H9 (cell line): ENCODE results near the gene KCNMB2. TPM values are rescaled to one million over a fixed set of nuclear protein-coding genes. Genes with fewer than 3 reads are reported as not detected.

ENCODE experiments used
- DNase-seq: peaks from one replicate; pipeline ENCODE4 v3.0.0-alpha.2; 2017
- H2AFZ ChIP-seq: one replicate; pipeline ENCODE4 v1.6.1; 2013; ENCODE audit warnings: mild to moderate bottlenecking, low read length, control low read depth, moderate library complexity
- H2AK5ac ChIP-seq: 2 replicates; pipeline ENCODE4 v1.6.1; 2013; ENCODE audit warnings: low read length, control low read depth, mixed read lengths; ENCODE audit not compliant: insufficient read length
- H2BK120ac ChIP-seq: one replicate; pipeline ENCODE4 v1.6.1; 2013; ENCODE audit warnings: low read depth, mild to moderate bottlenecking, low read length, control low read depth, inconsistent platforms; ENCODE audit not compliant: poor library complexity, severe bottlenecking
- H2BK12ac ChIP-seq: 2 replicates; pipeline ENCODE4 v1.6.1; 2013; ENCODE audit warnings: low read length, control low read depth, mixed read lengths, low read depth; ENCODE audit not compliant: insufficient read length
- H2BK15ac ChIP-seq: 2 replicates; pipeline ENCODE4 v1.6.1; 2013; ENCODE audit warnings: low read depth, low read length, control low read depth
- H2BK20ac ChIP-seq: one replicate; pipeline ENCODE4 v1.6.1; 2013; ENCODE audit warnings: low read depth, mild to moderate bottlenecking, low read length, control low read depth, inconsistent platforms; ENCODE audit not compliant: poor library complexity, severe bottlenecking
- H2BK5ac ChIP-seq: 2 replicates; pipeline ENCODE4 v1.6.1; 2013; ENCODE audit warnings: low read length, control low read depth, mixed read lengths; ENCODE audit not compliant: insufficient read length
- H3K14ac ChIP-seq: 2 replicates; pipeline ENCODE4 v1.6.1; 2013; ENCODE audit warnings: low read length, control low read depth; ENCODE audit not compliant: insufficient read depth
- H3K18ac ChIP-seq: 2 replicates; pipeline ENCODE4 v1.6.1; 2013; ENCODE audit warnings: low read depth, mild to moderate bottlenecking, mixed read lengths, low read length, control low read depth; ENCODE audit not compliant: insufficient read length
- H3K23ac ChIP-seq: 2 replicates; pipeline ENCODE4 v1.6.1; 2013; ENCODE audit warnings: low read length, control low read depth, mixed read lengths, low read depth; ENCODE audit not compliant: insufficient read length
- H3K23me2 ChIP-seq: 2 replicates; pipeline ENCODE4 v1.6.1; 2013; ENCODE audit warnings: low read depth, mild to moderate bottlenecking, mixed read lengths, low read length, control low read depth; ENCODE audit not compliant: insufficient read length, poor library complexity, severe bottlenecking
- H3K27ac ChIP-seq: 2 replicates; pipeline ENCODE4 v1.5.1; 2013; ENCODE audit warnings: low read length, control low read depth, mixed read lengths, low read depth; ENCODE audit not compliant: insufficient read length
- H3K27me3 ChIP-seq: 2 replicates; pipeline ENCODE4 v1.6.1; 2013; ENCODE audit warnings: low read length, control low read depth, inconsistent platforms; ENCODE audit not compliant: insufficient read depth
- H3K4ac ChIP-seq: 2 replicates; pipeline ENCODE4 v1.6.1; 2013; ENCODE audit warnings: low read depth, mild to moderate bottlenecking, control low read depth, inconsistent platforms, low read length, moderate library complexity
- H3K4me1 ChIP-seq: 2 replicates; pipeline ENCODE4 v1.6.1; 2013; ENCODE audit warnings: low read length, control low read depth, inconsistent platforms; ENCODE audit not compliant: insufficient read depth
- H3K4me2 ChIP-seq: 2 replicates; pipeline ENCODE4 v1.6.1; 2013; ENCODE audit warnings: low read length, control low read depth, mixed read lengths; ENCODE audit not compliant: insufficient read length, insufficient read depth
- H3K56ac ChIP-seq: 2 replicates; pipeline ENCODE4 v1.6.1; 2013; ENCODE audit warnings: low read depth, mild to moderate bottlenecking, mixed read lengths, low read length, control low read depth; ENCODE audit not compliant: insufficient read length
- H3K79me1 ChIP-seq: 2 replicates; pipeline ENCODE4 v1.6.1; 2013; ENCODE audit warnings: low read depth, mild to moderate bottlenecking, moderate library complexity, low read length, control low read depth, inconsistent platforms; ENCODE audit not compliant: insufficient read depth, poor library complexity, severe bottlenecking
- H3K79me2 ChIP-seq: 2 replicates; pipeline ENCODE4 v1.6.1; 2013; ENCODE audit warnings: low read length, control low read depth, inconsistent platforms; ENCODE audit not compliant: insufficient read depth
- H3K9ac ChIP-seq: 2 replicates; pipeline ENCODE4 v1.6.1; 2013; ENCODE audit warnings: low read length, control low read depth, mixed read lengths; ENCODE audit not compliant: insufficient read length; ENCODE audit errors: extremely low read depth
- H3K9me3 ChIP-seq: one replicate; pipeline ENCODE4 v1.6.1; 2013; ENCODE audit warnings: low read depth, low read length, inconsistent platforms; ENCODE audit not compliant: control insufficient read depth
- H3T11ph ChIP-seq: one replicate; pipeline ENCODE4 v1.6.1; 2013; ENCODE audit warnings: mild to moderate bottlenecking, low read length, control low read depth, inconsistent platforms
- H4K20me1 ChIP-seq: one replicate; pipeline ENCODE4 v1.6.1; 2013; ENCODE audit not compliant: control insufficient read depth, insufficient read length, insufficient read depth
- H4K5ac ChIP-seq: 2 replicates; pipeline ENCODE4 v1.6.1; 2013; ENCODE audit warnings: low read depth, mild to moderate bottlenecking, mixed read lengths, low read length, control low read depth; ENCODE audit not compliant: insufficient read length
- H4K8ac ChIP-seq: replicated peaks from 2 replicates; pipeline ENCODE4 v1.6.1; 2013; ENCODE audit warnings: low read length, control low read depth, mixed read lengths, low read depth; ENCODE audit not compliant: insufficient read length
- H4K91ac ChIP-seq: 2 replicates; pipeline ENCODE4 v1.6.1; 2013; ENCODE audit warnings: low read depth, mild to moderate bottlenecking, moderate library complexity, mixed read lengths, low read length, control low read depth; ENCODE audit not compliant: insufficient read length
- H3K27ac Mint-ChIP-seq, 3 experiments: 2 replicates in 2 of 3; 3 replicates in 1 of 3; pipeline ENCODE4 v1.8.0; 2020 to 2021; ENCODE audit warnings: mixed read lengths in 3 of 3, mild to moderate bottlenecking in 1 of 3, moderate library complexity in 1 of 3
- H3K27me3 Mint-ChIP-seq: 2 replicates; pipeline ENCODE4 v1.8.0; 2021; ENCODE audit warnings: low read depth, mild to moderate bottlenecking, moderate library complexity, mixed read lengths
- H3K36me3 Mint-ChIP-seq, 3 experiments: 2 replicates in 2 of 3; 3 replicates in 1 of 3; pipeline ENCODE4 v1.8.0; 2020 to 2021; ENCODE audit warnings: low read depth in 3 of 3, mixed read lengths in 3 of 3; ENCODE audit not compliant: insufficient read depth in 1 of 3
- H3K4me1 Mint-ChIP-seq, 2 experiments: 2 replicates each; pipeline ENCODE4 v1.8.0; 2020; ENCODE audit warnings: mixed read lengths in 2 of 2
- H3K4me3 Mint-ChIP-seq, 2 experiments: 2 replicates in 1 of 2; 3 replicates in 1 of 2; pipeline ENCODE4 v1.8.0; 2020 to 2021; ENCODE audit warnings: mild to moderate bottlenecking in 2 of 2, mixed read lengths in 2 of 2, moderate library complexity in 1 of 2
- H3K9me3 Mint-ChIP-seq, 2 experiments: 2 replicates in 1 of 2; 3 replicates in 1 of 2; pipeline ENCODE4 v1.8.0; 2020; ENCODE audit warnings: mild to moderate bottlenecking in 2 of 2, mixed read lengths in 2 of 2, moderate library complexity in 1 of 2
- WGBS: extraction: QIAGEN DNeasy Blood & Tissue Kit; methylation state at CpG from one replicate; pipeline ENCODE4 v1.1.7; 2013; ENCODE audit warnings: missing lambda C conversion rate, low lambda C conversion rate, mixed read lengths; ENCODE audit not compliant: insufficient read length; ENCODE audit errors: extremely low coverage; 5-methylcytosine and 5-hydroxymethylcytosine counted together
- total RNA-seq: library from RNA; stranded (reverse); gene quantifications from 2 replicates; pipeline ENCODE4 v1.2.1, GENCODE V29; 2021
- TF ChIP-seq, protein P1 (sequence below): fragments of 200-600 bp; sonication (generic); conservative IDR thresholded peaks from 3 replicates; pipeline ENCODE4 v1.8.0; 2021; ENCODE audit warnings: antibody characterized with exemption, mild to moderate bottlenecking

KCNMB2 gene
- total RNA-seq, 1 experiment from 2014 or later, result not detected

DNA sequence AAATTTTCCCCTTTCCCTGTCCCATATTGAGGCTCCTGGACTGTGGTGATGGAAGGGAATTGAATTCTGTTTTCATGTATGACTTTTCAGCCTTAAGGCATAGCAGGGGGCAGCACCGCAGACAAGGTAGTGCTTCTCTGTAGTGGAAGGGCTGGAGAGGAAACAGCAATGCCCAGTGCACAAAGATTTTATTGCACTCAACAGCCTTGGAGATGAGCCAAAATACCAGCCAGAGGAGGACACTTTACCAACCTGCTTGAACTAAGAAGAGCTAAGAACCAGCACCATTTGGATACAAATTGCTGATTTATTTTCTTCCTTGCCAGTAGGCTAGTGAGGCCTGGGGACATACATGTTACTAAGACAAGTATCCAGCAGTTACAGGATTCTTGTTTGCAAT, 98.7 kb downstream of the KCNMB2 start:
- Histone ChIP-seq H3K79me1 (no peaks in the 10 kb centered on the region), H3T11ph (no peak overlapping the region), H2BK120ac (no peak overlapping the region), H2AK5ac (no peak overlapping the region), H4K5ac (no peak overlapping the region), H3K4me1 (no peaks in the 10 kb centered on the region), H3K18ac (no peak overlapping the region), H2BK15ac (no peak overlapping the region), H2AFZ (no peak overlapping the region), H3K27me3 (no peaks in the 10 kb centered on the region), H2BK5ac (no peak overlapping the region), H2BK20ac (no peak overlapping the region), H3K56ac (no peak overlapping the region), H3K14ac (no peak overlapping the region), H3K23me2 (no peaks in the 10 kb centered on the region), H3K4me2 (no peak overlapping the region), H4K8ac (no peak overlapping the region), H3K79me2 (no peaks in the 10 kb centered on the region), H3K9me3 (no peaks in the 10 kb centered on the region), H3K27ac (no peak overlapping the region), H4K20me1 (no peaks in the 10 kb centered on the region), H3K9ac (no peak overlapping the region), H3K23ac (no peak overlapping the region), H3K4ac (no peak overlapping the region), H4K91ac (no peak overlapping the region), H2BK12ac (no peak overlapping the region)
- peaks cover 5 to 7% (median 6%) of the 10 kb centered on the region in 3 experiments; a peak in 6 of 7 replicates for H3K36me3 Mint-ChIP-seq
- 0 out of 4 replicates have a peak, but pooled peaks cover 0 to 3% of the 10 kb centered on the region in 2 experiments for H3K4me1 Mint-ChIP-seq
- no CpG with 5 or more reads among the region's 1 CpG for WGBS
- TF ChIP-seq, protein P1, sequence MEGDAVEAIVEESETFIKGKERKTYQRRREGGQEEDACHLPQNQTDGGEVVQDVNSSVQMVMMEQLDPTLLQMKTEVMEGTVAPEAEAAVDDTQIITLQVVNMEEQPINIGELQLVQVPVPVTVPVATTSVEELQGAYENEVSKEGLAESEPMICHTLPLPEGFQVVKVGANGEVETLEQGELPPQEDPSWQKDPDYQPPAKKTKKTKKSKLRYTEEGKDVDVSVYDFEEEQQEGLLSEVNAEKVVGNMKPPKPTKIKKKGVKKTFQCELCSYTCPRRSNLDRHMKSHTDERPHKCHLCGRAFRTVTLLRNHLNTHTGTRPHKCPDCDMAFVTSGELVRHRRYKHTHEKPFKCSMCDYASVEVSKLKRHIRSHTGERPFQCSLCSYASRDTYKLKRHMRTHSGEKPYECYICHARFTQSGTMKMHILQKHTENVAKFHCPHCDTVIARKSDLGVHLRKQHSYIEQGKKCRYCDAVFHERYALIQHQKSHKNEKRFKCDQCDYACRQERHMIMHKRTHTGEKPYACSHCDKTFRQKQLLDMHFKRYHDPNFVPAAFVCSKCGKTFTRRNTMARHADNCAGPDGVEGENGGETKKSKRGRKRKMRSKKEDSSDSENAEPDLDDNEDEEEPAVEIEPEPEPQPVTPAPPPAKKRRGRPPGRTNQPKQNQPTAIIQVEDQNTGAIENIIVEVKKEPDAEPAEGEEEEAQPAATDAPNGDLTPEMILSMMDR, result no peak
- H3K27ac Mint-ChIP-seq, result no peak overlapping the region
- no peak overlapping the region for H3K4me3 Mint-ChIP-seq
- peaks cover 10 to 13% of the 10 kb centered on the region in 2 experiments for H3K9me3 Mint-ChIP-seq
- H3K27me3 Mint-ChIP-seq, result no peaks in the 10 kb centered on the region; the same call in 1 of the 2 replicates
- no peak for DNase-seq
